HK-2 (cell line): ENCODE results near the gene TMPRSS13.
"Not testable (repeated sequence)": the region's sequence is repeated elsewhere in the genome, so short reads cannot be mapped to it uniquely, and the experiment has no call there.

Source experiments
- DNase-seq: peaks from one replicate; pipeline ENCODE4 v3.0.0-alpha.2; 2018; ENCODE audit not compliant: unreplicated experiment

The TMPRSS13 gene

DNA sequence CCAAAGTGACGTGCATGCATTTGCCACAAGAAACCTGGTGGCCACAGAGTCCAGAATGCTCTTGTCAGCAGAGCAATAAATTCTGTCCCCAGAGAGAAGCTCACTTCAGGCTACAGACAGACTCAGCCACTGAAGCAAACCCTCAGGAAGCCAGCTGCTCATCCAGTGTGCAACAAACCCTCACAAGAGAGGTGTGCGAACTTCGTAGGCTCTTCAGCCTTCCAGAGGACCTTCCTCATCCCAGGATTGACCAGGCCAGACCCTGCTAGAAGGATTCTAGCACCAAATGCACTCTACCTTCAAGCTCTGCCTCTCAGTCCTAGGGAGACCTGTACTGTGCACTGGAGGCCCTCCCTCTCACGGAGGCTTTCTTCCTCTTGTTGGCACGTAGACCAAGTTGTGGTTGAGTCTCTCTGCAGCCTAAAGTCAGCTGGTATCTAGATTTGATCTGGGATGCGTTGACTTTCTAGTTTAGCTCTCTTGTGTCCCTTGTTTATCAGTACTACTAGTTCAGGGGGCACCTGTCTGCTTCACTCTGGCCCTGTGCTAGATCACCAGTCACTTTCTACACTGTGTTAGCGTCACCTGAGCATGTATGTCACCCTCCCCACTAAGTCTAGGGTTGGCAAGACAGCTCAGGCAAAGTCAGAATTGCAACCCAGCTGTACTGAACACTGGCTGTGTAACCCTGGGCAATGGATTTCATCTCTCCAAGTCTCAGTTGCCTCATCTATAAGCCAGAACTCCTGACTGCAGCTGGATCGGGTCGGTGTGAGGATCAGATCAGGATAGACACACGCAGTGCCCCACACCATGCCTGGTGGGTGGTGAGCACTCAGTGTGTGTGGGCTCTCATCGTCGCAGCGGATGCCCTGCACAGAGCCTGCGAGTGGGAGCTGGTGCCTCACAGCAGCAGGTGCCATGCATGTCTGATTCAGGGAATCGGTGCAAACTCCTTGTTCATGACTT, 22.1 kb upstream of the TMPRSS13 start:
- DNase-seq = no peak

DNA sequence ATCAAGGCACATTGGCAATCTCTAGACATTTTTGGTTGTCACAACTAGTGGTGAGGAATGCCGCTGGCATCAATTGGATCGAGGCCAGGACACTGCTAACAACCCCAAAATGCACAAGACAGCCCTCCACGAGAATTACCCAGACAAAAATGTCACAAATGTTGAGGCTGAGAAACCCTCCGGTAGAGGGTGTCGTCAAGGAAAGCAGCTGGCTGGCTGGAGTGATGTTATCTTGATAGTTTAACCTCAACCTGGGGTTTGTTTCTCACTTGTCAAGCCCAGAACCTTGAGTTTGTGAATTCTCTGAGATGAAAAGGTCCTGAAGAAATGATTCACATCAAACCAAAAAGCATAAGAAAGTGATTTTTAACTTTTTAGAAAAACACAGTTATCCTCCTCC, 21.1 kb upstream of the TMPRSS13 start:
- DNase-seq = no peak

DNA sequence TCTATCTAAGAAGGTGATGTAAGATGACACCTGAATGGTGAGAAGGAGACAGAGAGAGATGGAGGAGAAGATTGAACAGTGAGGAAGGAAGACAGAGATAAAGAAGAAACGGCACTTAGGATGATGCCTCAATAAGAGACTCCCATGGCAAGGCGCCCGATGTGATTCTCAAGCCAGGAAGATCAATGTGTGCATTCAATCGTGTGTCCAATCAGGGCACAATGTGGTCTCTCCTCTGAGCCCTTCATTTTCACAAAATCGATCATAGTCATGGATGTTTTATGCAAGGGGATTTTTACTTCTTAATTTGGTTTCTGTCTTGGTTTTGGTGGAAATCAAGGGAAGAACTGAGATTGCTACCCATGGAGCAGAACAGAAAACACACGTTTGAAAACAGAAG, 19.9 kb upstream of the TMPRSS13 start:
- DNase-seq = no peak

DNA sequence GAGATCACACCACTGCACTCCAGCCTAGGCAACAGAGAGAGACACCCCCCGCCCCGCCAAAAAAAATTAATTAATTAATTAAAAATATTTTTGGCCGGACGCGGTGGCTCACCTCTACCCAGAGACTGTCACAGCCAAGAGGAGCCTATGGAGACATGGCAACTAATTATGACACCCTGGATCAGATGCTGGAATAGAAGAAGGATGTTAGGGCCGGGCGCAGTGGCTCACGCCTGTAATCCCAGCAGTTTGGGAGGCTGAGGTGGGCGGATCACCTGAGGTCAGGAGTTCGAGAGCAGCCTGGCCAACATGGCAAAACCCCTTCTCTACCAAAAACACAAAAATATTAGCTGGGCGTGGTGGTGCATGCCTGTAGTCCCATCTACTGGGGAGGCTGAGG, 19.3 kb upstream of the TMPRSS13 start:
- DNase-seq = not testable (repeated sequence)

DNA sequence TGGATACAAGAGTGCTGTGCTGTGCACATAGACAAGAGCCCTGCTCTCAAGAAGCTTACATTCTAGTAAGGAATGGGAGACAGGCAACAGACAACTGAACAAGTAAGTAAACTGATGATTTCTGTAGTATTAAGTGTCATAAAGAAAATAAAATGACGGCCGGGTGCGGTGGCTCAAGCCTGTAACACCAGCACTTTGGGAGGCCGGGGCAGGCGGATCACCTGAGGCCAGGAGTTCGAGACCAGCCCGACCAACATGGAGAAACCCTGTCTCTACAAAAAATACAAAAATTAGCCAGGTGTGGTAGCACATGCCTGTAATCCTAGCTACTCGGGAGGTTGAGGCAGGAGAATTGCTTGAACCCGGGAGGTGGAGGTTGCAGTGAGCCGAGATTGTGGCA, 18.5 kb upstream of the TMPRSS13 start:
- DNase-seq = not testable (repeated sequence)

DNA sequence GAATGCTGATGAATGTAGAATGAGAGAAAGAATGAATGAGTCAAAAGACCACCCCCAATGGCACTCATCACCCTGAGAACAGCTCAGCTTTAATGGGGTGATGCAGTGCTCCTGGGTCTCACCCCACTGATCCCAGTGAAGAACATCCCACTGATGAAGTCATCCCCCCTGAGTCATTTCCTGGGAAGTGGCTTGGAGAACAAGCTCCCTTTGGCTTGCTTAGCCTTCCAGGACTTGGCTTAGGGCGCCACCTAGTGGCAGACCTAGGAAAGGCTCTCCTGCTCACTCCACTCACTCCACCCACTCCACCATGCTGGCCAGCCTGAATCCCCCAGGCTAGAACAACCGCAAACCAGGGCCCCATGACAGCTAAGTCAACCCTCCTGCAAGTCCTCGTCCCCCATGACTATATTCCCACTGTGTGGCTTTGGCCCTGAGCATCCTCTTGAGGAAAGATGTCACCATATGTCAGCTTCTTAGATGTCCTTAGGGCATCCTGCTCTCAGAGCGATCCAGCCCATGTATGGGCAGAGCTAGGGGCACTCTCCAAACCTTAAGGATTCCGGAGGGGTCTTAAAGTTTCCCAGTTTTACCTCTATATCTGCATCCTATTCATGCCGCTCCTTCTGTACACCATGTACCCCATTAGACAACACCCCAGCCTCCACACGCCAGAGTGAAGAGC, 17.8 kb upstream of the TMPRSS13 start:
- DNase-seq = peak; percentile 89

DNA sequence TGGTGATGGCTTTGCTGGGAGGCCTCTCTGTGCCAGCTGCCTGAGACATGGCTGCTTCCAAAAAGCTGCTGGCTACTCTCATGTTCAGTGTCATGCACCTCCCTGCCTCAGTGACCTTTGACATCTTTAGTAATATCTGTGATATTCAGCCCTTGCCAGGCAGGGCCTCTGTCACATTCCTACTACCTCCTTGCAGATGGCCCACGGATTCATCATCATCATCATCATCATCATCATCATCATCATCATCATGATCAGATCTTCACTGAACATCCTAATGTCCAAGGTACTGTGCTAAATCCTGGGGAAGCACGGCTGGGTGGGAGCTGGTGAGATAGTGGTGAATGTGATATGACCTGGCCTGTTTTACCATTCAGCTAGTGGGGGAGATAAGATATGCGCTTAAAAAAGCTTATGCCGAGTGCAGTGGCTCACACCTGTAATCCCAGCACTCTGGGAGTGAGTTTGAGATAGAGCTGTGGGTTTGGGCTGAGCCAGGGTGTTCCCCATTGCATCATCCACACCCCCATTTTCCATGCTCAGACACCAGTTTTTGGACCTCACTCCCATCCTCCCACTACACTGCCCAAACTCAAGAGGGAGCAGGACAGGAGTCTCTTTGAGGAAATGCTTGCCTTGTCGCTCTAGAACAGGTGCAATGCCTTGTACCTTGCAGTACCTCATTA, 17.1 kb upstream of the TMPRSS13 start:
- no peak for DNase-seq

DNA sequence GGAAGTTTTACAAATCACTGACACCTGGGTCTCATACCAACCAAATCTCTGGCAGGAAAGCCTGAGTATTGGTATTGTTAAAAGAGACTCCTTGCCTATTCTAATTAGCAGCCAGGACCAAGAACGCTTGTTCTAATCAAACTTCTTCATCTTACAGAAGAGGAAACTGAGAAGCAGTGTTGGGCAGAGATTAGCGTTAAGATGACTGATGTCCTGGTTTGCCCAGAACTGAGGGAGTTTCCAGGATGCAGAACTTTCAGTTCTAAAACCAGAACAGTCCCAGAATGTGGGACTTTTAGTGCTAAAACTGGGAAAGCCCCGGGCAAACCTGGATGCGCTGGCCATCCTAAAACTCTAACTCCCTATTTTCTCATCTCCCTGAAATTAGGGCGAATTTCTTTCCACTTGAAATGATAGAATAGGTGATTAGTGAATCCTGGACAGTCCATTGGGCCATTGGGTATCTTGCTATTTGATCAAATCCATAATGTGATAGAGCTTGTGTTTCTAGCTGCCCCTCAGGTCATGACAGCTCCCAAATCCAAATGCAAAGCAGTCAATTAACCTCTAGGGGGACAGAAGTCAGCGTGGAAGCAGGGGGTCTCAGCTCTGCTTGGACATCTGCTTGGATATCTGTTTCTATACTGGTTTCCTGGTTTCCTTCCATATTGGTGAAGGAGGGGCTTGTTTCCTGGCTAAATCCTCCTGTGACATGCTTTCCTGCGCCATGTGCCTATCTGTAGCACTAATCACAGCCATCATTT, 16.0 kb upstream of the TMPRSS13 start:
- no peak for DNase-seq

DNA sequence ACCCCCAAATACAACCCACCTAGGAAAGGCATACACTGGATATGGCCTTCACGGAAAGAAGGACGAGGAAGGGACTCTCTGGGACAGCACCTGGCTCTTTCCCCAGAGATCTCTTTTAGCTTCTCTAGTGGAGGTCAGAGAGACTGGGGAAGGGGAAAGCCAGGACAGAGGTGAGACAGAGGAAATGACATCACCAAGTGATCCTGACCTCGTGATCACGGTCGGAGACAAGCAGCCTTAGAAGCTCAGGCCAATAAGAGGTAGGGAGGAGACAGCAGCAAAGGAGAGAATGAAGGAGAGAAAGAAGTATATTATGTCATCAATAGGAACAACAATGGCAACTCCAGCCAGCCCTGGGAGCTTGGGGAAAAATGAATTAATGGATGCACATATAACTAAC, 15.4 kb upstream of the TMPRSS13 start:
- DNase-seq = no peak

DNA sequence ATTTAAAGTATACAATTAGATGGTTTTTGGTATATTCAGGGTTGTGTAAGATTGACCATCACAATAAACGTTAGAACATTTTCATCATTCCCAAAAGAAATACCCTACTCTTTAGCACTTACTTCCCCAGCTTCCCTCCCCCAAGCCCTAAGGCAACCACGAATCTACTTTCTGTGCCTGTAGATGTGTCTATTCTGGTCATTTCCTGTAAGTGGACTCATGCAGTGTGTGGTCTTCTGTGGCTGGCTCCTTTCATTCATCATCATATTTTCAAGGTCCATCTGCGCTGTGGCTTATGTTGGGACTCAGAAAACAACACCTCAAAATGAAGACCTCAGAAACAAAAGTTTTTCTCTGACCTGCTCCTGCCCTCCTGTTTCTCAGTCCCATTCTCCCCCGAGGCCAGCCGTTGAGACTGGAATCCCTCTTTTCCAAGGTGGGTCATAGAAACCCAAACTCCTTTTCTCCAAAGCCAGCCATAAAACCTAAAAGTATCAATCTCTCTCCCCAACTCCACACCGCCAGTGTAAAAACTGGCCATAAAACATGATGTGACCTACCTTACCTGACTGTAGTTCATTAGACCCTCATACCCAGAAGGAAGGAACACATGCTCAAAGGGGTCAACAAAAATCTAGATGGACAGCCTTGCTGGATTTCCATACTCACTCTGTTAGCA, 12.9 kb upstream of the TMPRSS13 start:
- DNase-seq = no peak

DNA sequence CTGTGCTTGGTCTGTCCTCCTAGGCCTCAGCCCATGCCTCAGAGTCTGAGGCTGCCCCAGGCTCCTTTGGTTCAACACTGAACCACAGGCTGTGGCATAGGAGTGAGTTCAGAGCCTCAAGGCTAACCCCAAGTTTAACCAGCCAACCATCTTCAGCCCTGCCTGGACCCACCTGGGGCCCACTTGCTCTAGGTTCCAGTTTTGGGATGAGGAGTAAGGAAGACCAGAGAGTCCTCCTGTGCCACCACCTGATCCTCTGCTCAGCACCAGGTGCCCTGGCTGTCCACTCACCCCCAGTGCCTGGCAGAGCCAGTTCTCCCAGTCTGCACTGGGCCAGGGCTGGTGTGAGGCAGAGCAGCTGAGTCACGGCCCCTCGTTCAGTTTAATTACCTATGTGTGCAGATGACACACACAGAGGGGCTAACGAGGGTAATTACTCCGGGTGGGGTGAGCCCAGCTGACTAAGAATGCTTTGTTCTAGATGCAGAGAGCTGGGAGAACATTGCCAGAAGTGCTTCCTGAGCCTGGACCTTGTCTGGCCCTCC, 12.0 kb upstream of the TMPRSS13 start:
- no peak for DNase-seq

DNA sequence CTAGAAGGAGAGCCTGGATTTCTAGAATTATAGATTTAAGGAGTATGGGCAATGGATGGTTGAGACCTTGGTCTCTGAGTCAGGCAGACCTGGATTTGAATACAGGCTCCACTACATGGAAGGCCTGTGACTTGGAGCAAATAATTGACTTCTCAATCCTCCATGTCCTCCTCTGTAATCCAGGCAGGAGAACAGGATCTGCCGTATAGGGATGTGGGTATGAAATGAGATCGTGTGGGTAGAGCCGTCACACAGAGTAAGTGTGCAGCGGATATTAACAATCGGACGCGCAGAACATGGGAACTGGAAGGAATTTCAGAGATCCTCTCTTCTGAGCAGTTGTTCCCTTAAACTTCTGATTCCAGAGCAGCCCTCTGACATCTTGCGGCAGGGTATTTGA, 11.5 kb upstream of the TMPRSS13 start:
- no peak for DNase-seq

DNA sequence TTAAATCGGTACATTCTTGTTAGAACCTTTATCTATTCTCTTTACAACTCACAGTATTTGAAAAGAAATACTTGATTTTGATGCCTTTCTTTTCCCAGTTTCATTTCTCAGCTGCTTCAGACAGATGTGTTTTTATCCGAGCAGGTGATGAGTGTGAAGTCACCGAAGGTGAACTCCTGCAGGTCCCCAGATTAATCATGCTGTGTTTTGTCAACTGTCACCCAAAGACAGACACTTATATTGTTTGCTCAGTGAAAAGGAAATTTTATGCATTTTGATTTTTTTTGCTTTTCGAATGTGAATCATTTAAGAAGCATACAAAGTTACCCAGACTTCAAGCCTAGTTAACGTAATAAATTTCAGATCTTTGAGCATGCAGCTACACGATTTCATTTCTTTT, 7.8 kb upstream of the TMPRSS13 start:
- no peak for DNase-seq

DNA sequence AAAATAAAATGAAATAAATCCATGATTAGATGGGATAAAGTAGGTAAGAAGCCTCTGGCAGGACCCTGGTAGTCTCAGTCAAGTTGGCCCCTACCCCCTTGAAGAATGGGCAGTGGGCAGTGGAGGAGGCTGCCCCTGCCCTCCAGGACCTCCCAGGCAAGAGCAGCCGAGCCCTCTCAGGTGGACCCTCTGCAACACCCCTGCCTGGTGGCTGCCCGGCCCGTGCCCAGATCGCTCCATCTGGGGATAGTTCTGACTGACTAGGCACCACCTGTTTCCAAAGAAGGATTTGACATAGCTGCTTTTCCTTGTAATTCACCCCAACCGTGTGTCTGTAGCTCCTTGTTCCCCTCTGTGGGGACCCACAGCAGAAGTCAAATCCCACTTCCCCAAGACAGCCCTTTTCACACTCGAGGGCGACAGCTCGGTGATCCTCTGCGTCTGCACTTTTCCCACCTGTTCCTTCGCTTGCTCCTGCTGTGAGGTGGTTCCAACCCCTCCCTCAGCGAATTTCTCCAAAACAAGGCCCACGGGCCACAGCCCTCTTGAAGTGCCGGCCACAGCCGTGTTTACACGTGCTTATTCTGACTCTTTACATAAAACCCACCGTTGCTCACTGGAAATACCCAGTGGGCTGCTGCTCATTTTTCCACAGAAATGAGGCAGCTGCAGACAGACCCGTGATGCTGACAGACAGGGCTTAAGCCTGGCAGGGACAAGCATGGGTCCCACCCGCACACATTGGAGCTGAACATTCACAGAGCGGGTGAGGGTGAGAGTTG, 5.5 kb upstream of the TMPRSS13 start:
- no peak for DNase-seq

DNA sequence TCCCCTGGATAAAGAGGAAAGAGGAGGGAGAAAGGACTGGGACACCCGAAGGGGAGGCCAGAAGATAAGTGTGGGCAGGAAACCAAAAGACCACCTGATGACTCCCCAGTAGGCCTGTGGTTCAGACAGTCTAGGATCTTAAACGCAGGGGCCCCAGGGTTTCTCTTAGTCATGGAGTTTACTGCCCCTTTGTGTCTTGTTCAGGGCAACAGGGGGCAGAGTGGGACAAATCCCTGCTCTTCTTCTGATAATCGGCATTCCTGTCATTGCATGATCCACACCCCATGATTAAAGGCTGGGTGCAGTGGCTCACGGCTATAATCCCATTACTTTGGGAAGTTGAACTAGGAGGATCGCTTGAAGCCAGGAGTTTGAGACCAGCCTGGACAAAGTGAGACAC, 4.7 kb upstream of the TMPRSS13 start:
- DNase-seq = no peak

DNA sequence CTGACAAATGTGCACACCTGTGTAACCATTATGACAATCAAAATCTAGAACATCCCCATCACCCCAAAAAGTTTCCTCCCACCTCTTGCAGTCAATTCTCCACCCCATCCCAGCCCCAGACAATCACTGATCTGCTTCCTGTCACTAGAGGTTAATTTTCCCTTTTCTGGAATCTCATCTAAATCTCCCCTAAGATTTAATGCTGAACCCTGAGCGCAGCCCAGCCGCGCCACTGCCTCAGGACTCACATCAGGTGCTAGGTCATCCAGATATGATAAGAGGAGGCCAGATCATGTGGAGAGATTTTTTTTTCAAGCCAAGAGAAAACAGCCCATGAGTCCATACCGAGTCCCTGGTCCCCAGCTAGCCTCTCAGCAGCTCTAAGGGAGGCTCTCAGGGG, 4.3 kb upstream of the TMPRSS13 start:
- DNase-seq = no peak

DNA sequence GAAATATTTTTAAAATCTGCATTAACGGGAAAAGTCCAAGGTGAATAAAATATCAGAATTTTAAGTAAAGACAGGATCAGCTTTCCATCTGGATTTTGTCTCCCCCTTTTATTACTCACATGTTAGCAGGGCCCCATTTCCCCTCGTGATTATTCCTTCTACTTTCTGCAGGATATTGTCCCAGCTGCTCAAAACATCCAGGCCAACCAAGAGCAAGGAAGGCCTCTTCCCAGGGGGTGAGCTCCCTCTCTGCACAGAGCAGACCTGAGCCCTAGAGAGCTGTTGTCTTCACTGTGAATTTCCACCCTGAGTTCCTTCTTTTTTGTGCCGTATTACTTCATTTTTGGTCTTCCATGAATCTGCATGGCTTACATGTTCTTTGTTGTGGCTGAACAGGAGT, 3.7 kb upstream of the TMPRSS13 start:
- DNase-seq = no peak

DNA sequence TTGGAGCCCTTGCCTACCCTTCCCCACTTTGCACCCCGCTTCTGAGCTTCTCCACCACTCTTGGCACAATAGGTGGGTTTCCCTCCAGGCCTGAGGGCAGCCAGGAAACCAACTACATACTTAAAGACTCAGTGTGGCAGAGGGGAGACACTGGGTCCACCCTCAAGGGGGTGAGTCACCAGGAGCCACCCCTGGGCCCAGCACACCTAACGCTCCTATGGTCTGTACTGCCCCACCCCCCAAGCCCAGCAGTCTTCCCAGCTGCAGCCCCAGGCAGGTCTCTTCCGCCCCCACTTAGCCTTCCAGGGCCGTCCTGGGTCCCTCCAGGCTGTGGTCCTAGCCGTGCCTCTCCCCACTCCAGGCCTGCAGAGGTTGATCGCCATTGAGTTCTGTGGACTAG, 3.2 kb upstream of the TMPRSS13 start:
- no peak for DNase-seq

DNA sequence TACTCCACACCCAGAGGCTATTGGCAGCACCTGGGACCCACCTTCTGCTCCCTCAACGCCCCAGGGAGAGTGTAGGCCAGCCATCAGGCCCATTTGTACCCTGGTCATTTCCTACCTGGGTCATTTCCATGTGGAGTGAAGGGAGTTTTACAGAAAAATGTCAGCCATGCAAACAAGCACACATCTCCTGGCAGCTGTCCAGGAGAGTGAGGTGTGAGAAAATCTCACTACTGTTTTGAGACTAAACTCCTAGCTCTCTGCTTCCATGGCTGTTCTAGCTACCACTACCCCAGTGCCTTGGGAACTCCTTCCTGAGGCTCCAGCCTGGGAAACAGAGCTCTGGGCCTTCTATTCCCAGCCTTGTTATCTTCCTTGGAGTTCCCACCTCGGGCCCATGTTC, 2.8 kb upstream of the TMPRSS13 start:
- DNase-seq = no peak

DNA sequence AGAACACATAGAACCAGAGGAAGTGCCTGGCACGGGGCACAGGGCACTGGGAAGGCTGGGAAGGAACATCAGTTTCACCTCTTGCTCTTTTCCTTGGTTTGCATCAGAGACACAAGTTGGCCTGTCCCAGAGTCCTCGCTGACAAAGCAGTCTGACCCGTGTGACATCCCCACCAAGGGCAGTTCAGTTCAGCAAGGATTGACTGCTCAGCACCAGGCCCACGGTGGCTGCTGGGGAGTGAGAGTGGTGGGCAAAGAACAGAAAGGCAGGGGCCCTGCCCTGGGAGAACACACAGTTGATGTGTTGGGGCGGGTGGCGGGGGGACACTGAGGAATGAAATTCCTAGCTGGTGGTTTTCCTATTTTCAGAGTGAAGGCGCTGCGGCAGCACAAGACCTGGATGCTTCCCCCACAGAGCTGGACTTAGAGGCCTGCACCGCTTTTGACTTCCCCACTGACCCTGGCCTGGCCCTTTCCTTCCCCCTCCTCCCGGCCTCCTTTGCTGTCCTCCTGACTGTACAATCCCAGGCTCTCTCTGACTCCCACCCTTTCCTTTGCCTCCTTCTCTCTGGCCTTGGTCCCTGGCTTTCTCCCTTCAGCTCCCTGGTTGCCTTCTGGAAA, 2.2 kb upstream of the TMPRSS13 start:
- no peak for DNase-seq
